GM10266 (cell line): Measurements from ENCODE around the gene P3H3.

Experiments
- DNase-seq: peaks from one replicate; pipeline ENCODE4 v3.0.0; 2012; ENCODE audit errors: extremely low spot score
- CTCF ChIP-seq: IDR thresholded peaks from 2 replicates; pipeline ENCODE4 v1.5.1; 2012; ENCODE audit warnings: mild to moderate bottlenecking, low read depth; ENCODE audit not compliant: control insufficient read depth, insufficient read depth; ENCODE audit errors: missing control alignments

P3H3 gene

GRCh38 chr12:6822426-6823135 is 5.6 kb upstream of the P3H3 start:
- no peak for DNase-seq

GRCh38 chr12:6823182-6824084 is 4.8 kb upstream of the P3H3 start:
- DNase-seq = no peak
- TF ChIP-seq CTCF = no peak

More at GRCh38 chr12:6822426-6823135, 5.6 kb upstream of the P3H3 start:
- TF ChIP-seq CTCF = no peak

GRCh38 chr12:6824085-6824775 is 4.0 kb upstream of the P3H3 start:
- no peak for TF ChIP-seq CTCF
- no peak for DNase-seq

- no peak for TF ChIP-seq CTCF
- no peak for DNase-seq
These were observed 3.3 kb upstream of the P3H3 start for GRCh38 chr12:6824901-6825381.

- TF ChIP-seq CTCF = peak; percentile 92
- peak; percentile 95 for DNase-seq
These were observed 2.6 kb upstream of the P3H3 start for GRCh38 chr12:6825398-6826124.

- DNase-seq = no peak
- TF ChIP-seq CTCF = no peak
These were observed 2.0 kb upstream of the P3H3 start for GRCh38 chr12:6826125-6826733.
